Activated naive CD8-positive, alpha-beta T cell treated with anti-CD3 and anti-CD28 coated beads for 36 hours (primary cell): Measurements from ENCODE around the gene PRSS57. TPM values are rescaled to one million over a fixed set of nuclear protein-coding genes. Genes with fewer than 3 reads are reported as not detected.

Source experiments
- DNase-seq: peaks from one replicate; pipeline ENCODE4 v3.0.0; 2021
- H3K27ac Mint-ChIP-seq: one replicate; pipeline ENCODE4 v1.8.0; 2022; ENCODE audit warnings: mild to moderate bottlenecking, moderate library complexity, mixed read lengths
- H3K27me3 Mint-ChIP-seq: one replicate; pipeline ENCODE4 v1.8.0; 2022; ENCODE audit warnings: mild to moderate bottlenecking, mixed read lengths
- H3K36me3 Mint-ChIP-seq: one replicate; pipeline ENCODE4 v1.8.0; 2021; ENCODE audit warnings: mild to moderate bottlenecking, mixed read lengths
- H3K4me1 Mint-ChIP-seq: one replicate; pipeline ENCODE4 v1.8.0; 2021; ENCODE audit warnings: mixed read lengths
- H3K4me3 Mint-ChIP-seq: one replicate; pipeline ENCODE4 v1.8.0; 2022; ENCODE audit warnings: mild to moderate bottlenecking, moderate library complexity, mixed read lengths
- H3K9me3 Mint-ChIP-seq: one replicate; pipeline ENCODE4 v1.8.0; 2022; ENCODE audit warnings: mixed read lengths
- total RNA-seq, 2 experiments: library from RNA; stranded (reverse); gene quantifications; one replicate each; pipeline ENCODE4 v1.2.3, GENCODE V29; 2021

PRSS57 gene
- total RNA-seq, 2 experiments from 2014 or later: not detected

DNA sequence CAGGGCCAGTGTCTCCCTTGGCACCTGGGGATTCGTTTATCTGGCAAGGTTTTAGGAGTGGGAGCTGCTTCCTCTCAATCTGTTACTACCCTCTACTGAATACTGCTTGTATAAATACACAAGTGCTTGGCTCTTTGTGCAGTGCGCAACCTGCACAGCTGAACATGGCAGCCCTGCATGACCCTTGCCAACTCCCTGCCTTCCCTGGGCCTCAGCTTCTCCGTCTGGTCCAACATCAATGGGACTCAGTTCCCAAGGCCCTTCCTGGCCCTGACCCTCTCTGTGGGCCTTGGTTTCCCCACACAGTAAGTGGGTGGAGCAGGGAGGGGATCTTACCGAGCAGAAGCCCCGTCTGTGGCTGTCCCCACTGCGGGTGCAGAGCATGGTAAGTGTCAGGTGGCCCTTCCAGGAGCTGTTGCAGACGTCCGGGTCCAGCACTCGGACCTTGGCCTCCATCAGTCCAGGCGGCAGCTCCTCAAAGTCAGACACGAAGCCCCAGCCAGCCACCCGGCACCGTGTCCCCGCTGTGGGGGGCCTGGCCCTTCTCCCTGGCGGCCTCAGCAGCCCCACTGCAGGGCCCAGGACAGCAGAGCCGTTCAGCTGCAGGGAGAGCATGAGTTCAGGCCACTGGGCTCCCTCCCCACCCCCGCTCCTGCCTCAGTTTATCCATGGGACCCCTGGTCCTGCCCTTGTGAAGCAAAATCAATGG is 8.5 kb downstream of the PRSS57 start:
- Mint-ChIP-seq H3K4me1 (no peaks in the 10 kb centered on the region), H3K9me3 (no peaks in the 10 kb centered on the region), H3K36me3 (no peaks in the 10 kb centered on the region), H3K4me3 (no peak overlapping the region), H3K27ac (no peak overlapping the region), H3K27me3 (no peaks in the 10 kb centered on the region)
- no peak for DNase-seq

DNA sequence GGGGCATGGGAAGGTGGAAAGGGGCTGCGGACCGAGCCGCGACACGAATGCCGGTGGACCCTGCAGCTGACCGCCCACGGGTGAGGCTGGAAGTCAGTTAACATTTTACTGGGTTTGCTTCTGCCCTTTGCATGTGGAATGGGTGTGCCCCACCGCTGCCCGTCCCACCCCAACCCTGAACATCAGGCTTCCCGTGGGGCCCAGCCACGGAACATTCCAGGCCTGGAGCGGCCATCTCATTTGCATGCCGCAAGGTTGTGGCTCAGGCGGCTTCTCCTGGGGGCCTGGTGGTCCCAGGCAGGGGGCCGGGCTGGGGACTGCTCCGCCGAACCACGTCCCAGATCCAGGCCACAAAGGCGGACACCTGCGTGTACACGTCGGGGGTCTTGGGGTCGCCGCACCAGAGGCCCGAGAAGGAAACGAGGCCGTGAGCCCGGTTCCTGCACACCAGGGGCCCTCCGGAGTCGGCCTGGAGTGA is 9.8 kb downstream of the PRSS57 start:
- Mint-ChIP-seq H3K4me3 (no peak overlapping the region), H3K9me3 (no peaks in the 10 kb centered on the region), H3K4me1 (no peaks in the 10 kb centered on the region), H3K27ac (no peak overlapping the region), H3K27me3 (no peaks in the 10 kb centered on the region), H3K36me3 (peaks cover 1% of the 10 kb centered on the region)
- no peak for DNase-seq

DNA sequence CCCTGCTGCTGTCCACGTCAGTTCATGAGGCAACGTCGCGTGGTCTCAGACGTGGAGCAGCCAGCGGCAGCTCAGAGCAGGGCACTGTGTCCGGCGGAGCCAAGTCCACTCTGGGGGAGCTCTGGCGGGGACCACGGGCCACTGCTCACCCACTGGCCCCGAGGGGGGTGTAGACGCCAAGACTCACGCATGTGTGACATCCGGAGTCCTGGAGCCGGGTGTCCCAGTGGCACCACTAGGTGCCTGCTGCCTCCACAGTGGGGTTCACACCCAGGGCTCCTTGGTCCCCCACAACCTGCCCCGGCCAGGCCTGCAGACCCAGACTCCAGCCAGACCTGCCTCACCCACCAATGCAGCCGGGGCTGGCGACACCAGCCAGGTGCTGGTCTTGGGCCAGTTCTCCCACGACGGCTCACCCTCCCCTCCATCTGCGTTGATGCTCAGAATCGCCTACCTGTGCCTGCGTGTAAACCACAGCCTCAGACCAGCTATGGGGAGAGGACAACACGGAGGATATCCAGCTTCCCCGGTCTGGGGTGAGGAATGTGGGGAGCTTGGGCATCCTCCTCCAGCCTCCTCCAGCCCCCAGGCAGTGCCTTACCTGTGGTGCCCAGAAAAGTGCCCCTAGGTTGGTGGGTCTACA is 12.5 kb downstream of the PRSS57 start:
- peaks cover under 1% of the 10 kb centered on the region for H3K27me3 Mint-ChIP-seq
- no peak for DNase-seq
- H3K36me3 Mint-ChIP-seq: peaks cover 1% of the 10 kb centered on the region
- no peak overlapping the region for H3K4me3 Mint-ChIP-seq
- no peak overlapping the region for H3K27ac Mint-ChIP-seq
- H3K9me3 Mint-ChIP-seq: no peaks in the 10 kb centered on the region
- H3K4me1 Mint-ChIP-seq: no peaks in the 10 kb centered on the region

DNA sequence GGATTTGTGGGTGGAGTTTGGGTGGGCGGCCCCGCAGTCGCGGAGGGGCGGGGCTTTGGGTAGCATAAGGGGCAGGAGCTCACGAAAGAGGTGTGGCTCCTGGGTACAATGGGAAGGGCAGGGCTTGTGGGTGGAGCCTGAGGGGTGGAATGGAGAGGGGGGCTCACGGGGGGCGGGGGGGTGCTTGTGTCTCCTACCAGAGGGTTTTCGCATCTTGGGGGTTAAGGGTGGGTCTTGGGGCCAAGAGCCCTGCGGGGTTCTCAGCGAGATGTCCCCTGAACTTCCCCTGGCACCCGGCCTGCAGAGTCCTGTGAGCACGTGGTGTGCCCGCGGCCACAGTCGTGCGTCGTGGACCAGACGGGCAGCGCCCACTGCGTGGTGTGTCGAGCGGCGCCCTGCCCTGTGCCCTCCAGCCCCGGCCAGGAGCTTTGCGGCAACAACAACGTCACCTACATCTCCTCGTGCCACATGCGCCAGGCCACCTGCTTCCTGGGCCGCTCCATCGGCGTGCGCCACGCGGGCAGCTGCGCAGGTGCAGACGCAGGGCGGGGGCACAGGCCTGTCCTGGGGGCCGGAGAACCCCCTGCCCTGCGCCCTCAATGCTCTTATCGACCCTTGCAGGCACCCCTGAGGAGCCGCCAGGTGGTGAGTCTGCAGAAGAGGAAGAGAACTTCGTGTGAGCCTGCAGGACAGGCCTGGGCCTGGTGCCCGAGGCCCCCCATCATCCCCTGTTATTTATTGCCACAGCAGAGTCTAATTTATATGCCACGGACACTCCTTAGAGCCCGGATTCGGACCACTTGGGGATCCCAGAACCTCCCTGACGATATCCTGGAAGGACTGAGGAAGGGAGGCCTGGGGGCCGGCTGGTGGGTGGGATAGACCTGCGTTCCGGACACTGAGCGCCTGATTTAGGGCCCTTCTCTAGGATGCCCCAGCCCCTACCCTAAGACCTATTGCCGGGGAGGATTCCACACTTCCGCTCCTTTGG is 13.9 kb downstream of the PRSS57 start:
- H3K27ac Mint-ChIP-seq: peak overlapping the region; percentile 96
- no peaks in the 10 kb centered on the region for H3K4me1 Mint-ChIP-seq
- H3K9me3 Mint-ChIP-seq: no peaks in the 10 kb centered on the region
- H3K36me3 Mint-ChIP-seq: peaks cover 1% of the 10 kb centered on the region
- peaks cover 10% of the 10 kb centered on the region for H3K27me3 Mint-ChIP-seq
- H3K4me3 Mint-ChIP-seq: peak overlapping the region; percentile 92
- peak; percentile 93 for DNase-seq

DNA sequence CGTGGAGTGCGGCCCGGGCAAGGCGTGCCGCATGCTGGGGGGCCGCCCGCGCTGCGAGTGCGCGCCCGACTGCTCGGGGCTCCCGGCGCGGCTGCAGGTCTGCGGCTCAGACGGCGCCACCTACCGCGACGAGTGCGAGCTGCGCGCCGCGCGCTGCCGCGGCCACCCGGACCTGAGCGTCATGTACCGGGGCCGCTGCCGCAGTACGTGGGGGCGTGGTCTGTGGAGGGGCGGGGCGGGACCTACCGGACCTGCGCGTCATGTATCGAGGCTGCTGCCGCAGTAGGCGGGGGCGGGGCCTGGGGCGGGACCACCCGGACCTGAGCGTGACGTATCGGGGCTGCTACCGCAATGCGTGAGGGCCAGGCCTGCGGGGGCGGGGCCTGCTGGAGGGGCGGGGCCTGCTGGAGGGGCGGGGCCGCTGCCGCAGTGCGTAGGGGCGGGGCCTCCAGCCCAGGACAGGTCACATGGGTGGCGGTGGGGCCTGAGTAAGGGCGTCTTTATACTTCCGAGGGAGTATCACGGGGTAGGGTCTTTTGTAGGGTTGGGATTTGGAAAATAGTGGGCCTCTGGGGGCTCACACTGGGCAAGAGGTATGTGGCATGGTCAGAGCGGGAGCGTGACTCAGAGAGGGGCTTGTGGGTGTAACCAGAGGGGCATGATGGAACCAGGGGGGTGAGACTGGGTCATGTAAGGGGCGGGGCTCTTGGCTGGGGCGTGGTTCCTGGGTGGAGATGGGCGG is 14.8 kb downstream of the PRSS57 start:
- peak; percentile 98 for DNase-seq
- H3K9me3 Mint-ChIP-seq: no peaks in the 10 kb centered on the region
- peak overlapping the region; percentile 92 for H3K4me3 Mint-ChIP-seq
- peak overlapping the region; percentile 96 for H3K27ac Mint-ChIP-seq
- H3K27me3 Mint-ChIP-seq: peaks cover 16% of the 10 kb centered on the region
- H3K36me3 Mint-ChIP-seq: peaks cover 1% of the 10 kb centered on the region
- peaks cover under 1% of the 10 kb centered on the region for H3K4me1 Mint-ChIP-seq

DNA sequence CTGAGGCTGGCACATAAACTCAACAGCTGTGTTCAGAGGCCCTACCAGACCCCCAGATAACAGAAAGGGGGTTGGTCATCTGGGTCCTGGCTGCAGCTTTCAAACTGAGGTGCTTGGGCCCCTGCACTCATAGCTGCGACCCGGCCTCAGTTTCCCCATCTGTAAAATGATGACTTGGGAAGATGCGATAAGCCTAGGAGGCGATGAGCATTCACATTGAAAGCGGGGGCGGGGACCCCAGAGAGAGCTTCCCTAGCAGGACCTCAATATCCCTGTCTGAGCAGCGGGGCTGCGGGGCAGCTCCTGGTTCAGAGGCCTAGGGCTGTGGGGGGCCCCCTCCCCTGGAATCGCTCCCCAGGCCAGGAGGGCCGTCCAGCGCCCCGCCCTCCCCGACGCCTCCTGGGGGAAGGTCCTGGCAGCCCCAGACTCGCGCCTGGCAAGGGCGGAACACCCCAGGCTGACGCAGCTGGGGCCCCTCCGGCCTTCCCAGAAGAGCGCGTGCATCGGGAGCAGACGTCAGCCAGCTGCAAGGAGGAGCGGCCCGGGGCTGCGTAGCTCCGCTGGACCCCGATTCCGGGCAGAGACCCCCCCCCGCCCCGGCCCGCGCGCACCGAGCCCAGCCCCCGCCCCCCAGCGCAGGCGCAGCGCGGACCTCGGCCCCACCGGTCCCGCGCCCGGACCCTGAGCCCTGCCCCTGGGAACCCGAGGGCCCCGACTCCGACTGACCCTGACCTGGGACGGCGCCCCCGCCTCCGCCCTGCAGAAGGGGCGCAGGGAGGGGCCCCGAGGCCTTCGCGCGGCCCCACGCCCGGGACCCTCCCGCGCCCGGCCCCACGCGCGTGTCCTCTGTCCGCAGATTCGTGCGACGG is 15.6 kb downstream of the PRSS57 start:
- Mint-ChIP-seq H3K4me3 (peak overlapping the region; percentile 73), H3K9me3 (no peaks in the 10 kb centered on the region), H3K4me1 (peaks cover 3% of the 10 kb centered on the region), H3K27me3 (peaks cover 23% of the 10 kb centered on the region), H3K36me3 (peaks cover 1% of the 10 kb centered on the region), H3K27ac (peak overlapping the region; percentile 60)
- peak; percentile 60 for DNase-seq

GRCh38 chr19:678791-679388 is 16.4 kb downstream of the PRSS57 start:
- Mint-ChIP-seq H3K27ac (no peak overlapping the region), H3K4me3 (peak overlapping the region; percentile 73), H3K36me3 (peaks cover 1% of the 10 kb centered on the region), H3K27me3 (peaks cover 27% of the 10 kb centered on the region), H3K4me1 (peaks cover 3% of the 10 kb centered on the region), H3K9me3 (no peaks in the 10 kb centered on the region)
- no peak for DNase-seq

DNA sequence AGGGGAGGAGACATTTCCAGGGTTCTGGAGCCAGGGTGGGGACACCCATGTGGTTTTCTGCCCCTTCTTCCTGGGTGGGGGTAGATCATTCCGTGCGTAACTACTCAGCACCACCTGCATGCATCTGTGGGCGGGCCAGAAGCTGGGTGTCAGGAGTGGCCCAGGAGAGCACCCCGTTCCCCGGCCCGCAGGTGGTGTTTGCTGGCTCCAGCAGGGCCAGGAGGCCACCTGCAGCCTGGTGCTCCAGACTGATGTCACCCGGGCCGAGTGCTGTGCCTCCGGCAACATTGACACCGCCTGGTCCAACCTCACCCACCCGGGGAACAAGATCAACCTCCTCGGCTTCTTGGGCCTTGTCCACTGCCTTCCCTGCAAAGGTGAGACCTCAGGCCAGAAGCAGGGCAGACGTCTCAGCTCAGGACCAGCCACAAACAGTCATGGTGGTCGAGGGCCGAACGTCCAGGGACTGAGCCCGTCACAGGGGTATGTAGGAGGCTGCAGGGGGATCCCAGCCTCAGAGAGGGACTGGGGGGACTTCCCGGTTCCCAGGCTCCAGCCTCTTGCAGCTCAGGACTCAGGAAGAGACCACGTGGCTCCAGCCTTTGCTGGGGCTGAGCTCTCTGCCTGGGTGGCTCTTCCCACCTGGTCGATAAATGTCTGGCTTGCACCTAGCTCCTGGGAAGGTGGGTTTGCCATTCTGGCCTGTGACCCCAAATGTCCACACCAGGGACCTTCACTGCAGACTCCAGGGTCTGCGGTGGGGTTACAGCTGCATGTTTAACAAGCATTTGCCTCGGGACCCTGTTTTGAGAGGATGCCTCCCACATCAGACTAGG is 17.4 kb downstream of the PRSS57 start:
- DNase-seq: no peak
- Mint-ChIP-seq H3K4me3 (no peak overlapping the region), H3K27me3 (peaks cover 37% of the 10 kb centered on the region), H3K9me3 (no peaks in the 10 kb centered on the region), H3K27ac (no peak overlapping the region), H3K36me3 (peaks cover 1% of the 10 kb centered on the region), H3K4me1 (peaks cover 3% of the 10 kb centered on the region)

- no peak for DNase-seq
- Mint-ChIP-seq H3K4me3 (no peak overlapping the region), H3K27me3 (peaks cover 37% of the 10 kb centered on the region), H3K27ac (no peak overlapping the region), H3K9me3 (no peaks in the 10 kb centered on the region), H3K36me3 (peaks cover 1% of the 10 kb centered on the region), H3K4me1 (peaks cover 3% of the 10 kb centered on the region)
Observed at GRCh38 chr19:677201-677600, 18.1 kb downstream of the PRSS57 start.

- Mint-ChIP-seq H3K9me3 (no peaks in the 10 kb centered on the region), H3K4me1 (peaks cover 3% of the 10 kb centered on the region), H3K27ac (no peak within 1 kb of the TSS), H3K4me3 (no peak within 1 kb of the TSS), H3K27me3 (peaks cover 37% of the 10 kb centered on the region), H3K36me3 (peaks cover under 1% of the 10 kb centered on the region)
- no peak for DNase-seq
Observed at GRCh38 chr19:676339-677105, 18.7 kb downstream of the PRSS57 start, which contains the start of gene FSTL3. Gene FSTL3 (plus strand): TSS chr19:676392. CDS start chr19:676424, 32 bp downstream.

GRCh38 chr19:676007-676338 is 19.3 kb downstream of the PRSS57 start:
- H3K9me3 Mint-ChIP-seq: no peaks in the 10 kb centered on the region
- DNase-seq: no peak
- H3K27ac Mint-ChIP-seq: no peak overlapping the region
- H3K36me3 Mint-ChIP-seq: no peaks in the 10 kb centered on the region
- peaks cover 3% of the 10 kb centered on the region for H3K4me1 Mint-ChIP-seq
- H3K27me3 Mint-ChIP-seq: peaks cover 37% of the 10 kb centered on the region
- H3K4me3 Mint-ChIP-seq: no peak overlapping the region
